HL-60 (cell line): ENCODE data around the gene HEATR3.

ENCODE experiments used
- GABPA ChIP-seq: IDR thresholded peaks from 2 replicates; pipeline ENCODE4 v1.6.1; 2012; ENCODE audit warnings: low read depth
- POLR2AphosphoS5 ChIP-seq: IDR thresholded peaks from 2 replicates; pipeline ENCODE4 v1.6.1; 2012; ENCODE audit warnings: low read depth
- SPI1 ChIP-seq: IDR thresholded peaks from 2 replicates; pipeline ENCODE4 v1.6.1; 2012; ENCODE audit warnings: low read depth, mild to moderate bottlenecking, borderline replicate concordance
- TF ChIP-seq, protein P1 (sequence below): IDR thresholded peaks from one replicate; pipeline ENCODE4 v1.5.1; 2011; ENCODE audit warnings: low read length, control low read depth, inconsistent platforms; ENCODE audit not compliant: insufficient read depth
- TF ChIP-seq, protein P2 (sequence below): IDR thresholded peaks from 2 replicates; pipeline ENCODE4 v1.6.1; 2012; ENCODE audit warnings: low read depth; ENCODE audit not compliant: insufficient replicate concordance

DNA sequence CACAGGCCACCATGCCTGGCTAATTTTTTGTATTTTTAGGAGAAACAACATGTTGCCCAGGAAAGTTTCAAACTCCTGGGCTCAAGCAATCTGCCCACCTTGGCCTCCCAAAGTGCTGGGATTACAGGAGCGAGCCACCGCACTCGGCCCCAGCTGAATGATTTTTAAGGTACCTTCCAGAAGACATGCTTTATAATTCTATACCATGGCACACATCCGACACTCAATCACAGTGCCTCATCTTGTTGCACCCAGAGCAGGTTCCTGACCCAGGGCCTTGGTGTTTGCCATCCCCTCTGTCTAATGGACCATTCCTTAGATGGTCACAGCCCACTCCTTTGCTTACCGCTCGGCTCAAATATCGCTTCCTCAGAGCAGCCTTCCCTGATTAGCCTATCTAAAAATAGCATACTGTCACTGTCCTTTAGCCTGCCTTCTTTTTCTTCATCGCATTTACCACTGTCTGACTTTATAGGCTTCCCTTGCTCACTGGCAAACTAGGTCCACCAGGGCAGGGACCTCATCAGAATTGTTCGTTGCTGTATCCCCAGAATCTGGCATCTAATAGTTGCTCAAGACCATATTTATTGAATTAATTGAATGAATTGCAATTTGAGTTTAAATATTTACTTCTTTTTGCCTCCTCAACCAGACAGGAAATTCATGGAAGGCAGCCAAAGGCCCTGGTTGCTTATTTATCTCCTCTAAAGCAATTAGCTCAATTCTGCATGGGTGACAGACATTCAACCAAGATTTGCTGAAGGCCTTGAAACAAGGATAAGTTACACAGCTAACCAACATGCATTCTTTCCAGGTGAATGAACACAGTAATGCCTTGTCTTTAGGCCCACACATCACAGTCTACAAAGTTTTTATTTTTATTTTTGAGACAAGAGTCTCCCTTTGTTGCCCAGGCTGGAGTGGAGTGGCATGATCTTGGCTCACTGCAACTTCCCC, 81.0 kb downstream of the HEATR3 start:
- TF ChIP-seq, protein P1, sequence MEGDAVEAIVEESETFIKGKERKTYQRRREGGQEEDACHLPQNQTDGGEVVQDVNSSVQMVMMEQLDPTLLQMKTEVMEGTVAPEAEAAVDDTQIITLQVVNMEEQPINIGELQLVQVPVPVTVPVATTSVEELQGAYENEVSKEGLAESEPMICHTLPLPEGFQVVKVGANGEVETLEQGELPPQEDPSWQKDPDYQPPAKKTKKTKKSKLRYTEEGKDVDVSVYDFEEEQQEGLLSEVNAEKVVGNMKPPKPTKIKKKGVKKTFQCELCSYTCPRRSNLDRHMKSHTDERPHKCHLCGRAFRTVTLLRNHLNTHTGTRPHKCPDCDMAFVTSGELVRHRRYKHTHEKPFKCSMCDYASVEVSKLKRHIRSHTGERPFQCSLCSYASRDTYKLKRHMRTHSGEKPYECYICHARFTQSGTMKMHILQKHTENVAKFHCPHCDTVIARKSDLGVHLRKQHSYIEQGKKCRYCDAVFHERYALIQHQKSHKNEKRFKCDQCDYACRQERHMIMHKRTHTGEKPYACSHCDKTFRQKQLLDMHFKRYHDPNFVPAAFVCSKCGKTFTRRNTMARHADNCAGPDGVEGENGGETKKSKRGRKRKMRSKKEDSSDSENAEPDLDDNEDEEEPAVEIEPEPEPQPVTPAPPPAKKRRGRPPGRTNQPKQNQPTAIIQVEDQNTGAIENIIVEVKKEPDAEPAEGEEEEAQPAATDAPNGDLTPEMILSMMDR = no peak
- TF ChIP-seq, protein P2, sequence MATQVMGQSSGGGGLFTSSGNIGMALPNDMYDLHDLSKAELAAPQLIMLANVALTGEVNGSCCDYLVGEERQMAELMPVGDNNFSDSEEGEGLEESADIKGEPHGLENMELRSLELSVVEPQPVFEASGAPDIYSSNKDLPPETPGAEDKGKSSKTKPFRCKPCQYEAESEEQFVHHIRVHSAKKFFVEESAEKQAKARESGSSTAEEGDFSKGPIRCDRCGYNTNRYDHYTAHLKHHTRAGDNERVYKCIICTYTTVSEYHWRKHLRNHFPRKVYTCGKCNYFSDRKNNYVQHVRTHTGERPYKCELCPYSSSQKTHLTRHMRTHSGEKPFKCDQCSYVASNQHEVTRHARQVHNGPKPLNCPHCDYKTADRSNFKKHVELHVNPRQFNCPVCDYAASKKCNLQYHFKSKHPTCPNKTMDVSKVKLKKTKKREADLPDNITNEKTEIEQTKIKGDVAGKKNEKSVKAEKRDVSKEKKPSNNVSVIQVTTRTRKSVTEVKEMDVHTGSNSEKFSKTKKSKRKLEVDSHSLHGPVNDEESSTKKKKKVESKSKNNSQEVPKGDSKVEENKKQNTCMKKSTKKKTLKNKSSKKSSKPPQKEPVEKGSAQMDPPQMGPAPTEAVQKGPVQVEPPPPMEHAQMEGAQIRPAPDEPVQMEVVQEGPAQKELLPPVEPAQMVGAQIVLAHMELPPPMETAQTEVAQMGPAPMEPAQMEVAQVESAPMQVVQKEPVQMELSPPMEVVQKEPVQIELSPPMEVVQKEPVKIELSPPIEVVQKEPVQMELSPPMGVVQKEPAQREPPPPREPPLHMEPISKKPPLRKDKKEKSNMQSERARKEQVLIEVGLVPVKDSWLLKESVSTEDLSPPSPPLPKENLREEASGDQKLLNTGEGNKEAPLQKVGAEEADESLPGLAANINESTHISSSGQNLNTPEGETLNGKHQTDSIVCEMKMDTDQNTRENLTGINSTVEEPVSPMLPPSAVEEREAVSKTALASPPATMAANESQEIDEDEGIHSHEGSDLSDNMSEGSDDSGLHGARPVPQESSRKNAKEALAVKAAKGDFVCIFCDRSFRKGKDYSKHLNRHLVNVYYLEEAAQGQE = no peak
- TF ChIP-seq POLR2AphosphoS5 (no peak), GABPA (no peak), SPI1 (no peak)
